Central memory CD8-positive, alpha-beta T cell (primary cell): ENCODE results near the gene ABHD8.

Experiments
- ATAC-seq: fragments of 150-1000 bp; cut with Tn5 transposase; replicated peaks from 2 replicates; pipeline ENCODE4 v1.10.0; 2022; ENCODE audit warnings: mild to moderate bottlenecking, moderate FRiP score, moderate number of reproducible peaks; ENCODE audit not compliant: poor library complexity, severe bottlenecking; ENCODE audit errors: extremely low read depth
- DNase-seq, 2 donors: peaks; one replicate each; pipeline ENCODE4 v3.0.0; 2021; ENCODE audit warnings: low spot score in 2 of 2
- H3K27ac Mint-ChIP-seq: one replicate; pipeline ENCODE4 v1.8.0; 2022; ENCODE audit warnings: low read depth, mild to moderate bottlenecking, moderate library complexity, mixed read lengths
- H3K27me3 Mint-ChIP-seq: one replicate; pipeline ENCODE4 v1.8.0; 2022; ENCODE audit warnings: mixed read lengths
- H3K36me3 Mint-ChIP-seq: one replicate; pipeline ENCODE4 v1.8.0; 2022; ENCODE audit warnings: mild to moderate bottlenecking, moderate library complexity, mixed read lengths; ENCODE audit not compliant: insufficient read depth
- H3K4me1 Mint-ChIP-seq: one replicate; pipeline ENCODE4 v1.8.0; 2022; ENCODE audit warnings: mixed read lengths
- H3K4me3 Mint-ChIP-seq: one replicate; pipeline ENCODE4 v1.8.0; 2022; ENCODE audit warnings: mild to moderate bottlenecking, moderate library complexity, mixed read lengths
- H3K9me3 Mint-ChIP-seq: one replicate; pipeline ENCODE4 v1.8.0; 2022; ENCODE audit warnings: mixed read lengths

The ABHD8 gene

GRCh38 chr19:17242431-17243208 is 60.6 kb downstream of the ABHD8 start:
- no peak for ATAC-seq
- H3K4me3 Mint-ChIP-seq: no peak overlapping the region

More at GRCh38 chr19:17242431-17243208, 60.6 kb downstream of the ABHD8 start:
- Mint-ChIP-seq H3K36me3 (peaks cover 3% of the 10 kb centered on the region), H3K9me3 (no peaks in the 10 kb centered on the region), H3K27me3 (no peaks in the 10 kb centered on the region), H3K4me1 (peaks cover 13% of the 10 kb centered on the region), H3K27ac (no peak overlapping the region)
- DNase-seq: no peak
